IMR-90 (cell line): ENCODE results near the gene ARL2. TPM values are rescaled to one million over a fixed set of nuclear protein-coding genes. Genes with fewer than 3 reads are reported as not detected.

ENCODE experiments used
- ATAC-seq: fragments of 200-7000 bp; cut with Tn5 transposase; 2 replicates; pipeline ENCODE4 v1.9.1; 2020; ENCODE audit warnings: low read depth, mild to moderate bottlenecking, moderate library complexity
- BruUV-seq: library from RNA; stranded (reverse); fragments of 400-500 nt; replicated peaks from 2 replicates; lab custom pipeline; 2021; lab: Mats Ljungman, UMichigan
- CTCF ChIA-PET: fragments of 300-600 bp; formaldehyde crosslinking; extraction: SDS; loops from one replicate; lab custom pipeline; 2021; ENCODE audit warnings: antibody characterized with exemption; lab: Yijun Ruan, JAX
- POLR2A ChIA-PET: fragments of 300-600 bp; sonication (Branson Sonifier 250); formaldehyde crosslinking; loops from one replicate; lab custom pipeline; 2022; ENCODE audit warnings: antibody characterized with exemption; ENCODE audit not compliant: unreplicated experiment; lab: Charles Lee
- DNase-seq: peaks from one replicate; pipeline ENCODE4 v3.0.0; 2013
- H2AFZ ChIP-seq: replicated peaks from 2 replicates; pipeline ENCODE3; 2013; ENCODE audit warnings: low read length, mild to moderate bottlenecking; ENCODE audit not compliant: poor library complexity
- H2AK5ac ChIP-seq: 2 replicates; pipeline ENCODE4 v1.6.1; 2013; ENCODE audit warnings: low read depth, low read length, inconsistent platforms
- H2AK9ac ChIP-seq: replicated peaks from 2 replicates; pipeline ENCODE3; 2013; ENCODE audit warnings: mild to moderate bottlenecking, low read depth, low read length, moderate library complexity; ENCODE audit not compliant: poor library complexity
- H2BK120ac ChIP-seq: 2 replicates; pipeline ENCODE4 v1.6.1; 2013; ENCODE audit warnings: low read depth, low read length, inconsistent platforms
- H2BK15ac ChIP-seq: 3 replicates; pipeline ENCODE4 v1.6.1; 2013; ENCODE audit warnings: low read depth, low read length, inconsistent platforms
- H2BK20ac ChIP-seq: 2 replicates; pipeline ENCODE4 v1.6.1; 2013; ENCODE audit warnings: low read depth, mild to moderate bottlenecking, inconsistent platforms, low read length, moderate library complexity
- H2BK5ac ChIP-seq: 2 replicates; pipeline ENCODE4 v1.6.1; 2013; ENCODE audit warnings: mild to moderate bottlenecking, low read depth, low read length, inconsistent platforms; ENCODE audit not compliant: poor library complexity, severe bottlenecking
- H3K14ac ChIP-seq: replicated peaks from 2 replicates; pipeline ENCODE4 v1.6.1; 2013; ENCODE audit warnings: low read depth, low read length, inconsistent platforms
- H3K18ac ChIP-seq: 2 replicates; pipeline ENCODE4 v1.6.1; 2013; ENCODE audit warnings: low read depth, low read length, control low read depth
- H3K23ac ChIP-seq: 2 replicates; pipeline ENCODE4 v1.6.1; 2013; ENCODE audit warnings: low read depth, low read length, inconsistent platforms
- H3K27ac ChIP-seq: 2 replicates; pipeline ENCODE4 v1.5.1; 2013; ENCODE audit warnings: mild to moderate bottlenecking, control low read depth, low read length; ENCODE audit not compliant: insufficient read depth
- H3K27me3 ChIP-seq: 2 replicates; pipeline ENCODE4 v1.6.1; 2013; ENCODE audit warnings: low read length; ENCODE audit not compliant: control insufficient read depth, insufficient read depth
- H3K36me3 ChIP-seq: 2 replicates; pipeline ENCODE4 v1.6.1; 2013; ENCODE audit warnings: low read length, mixed read lengths; ENCODE audit not compliant: control insufficient read depth, insufficient read depth
- H3K4ac ChIP-seq: 2 replicates; pipeline ENCODE4 v1.6.1; 2013; ENCODE audit warnings: low read depth, low read length, inconsistent platforms
- H3K4me1 ChIP-seq: 2 replicates; pipeline ENCODE4 v1.6.1; 2013; ENCODE audit warnings: low read length, mixed read lengths; ENCODE audit not compliant: control insufficient read depth, insufficient read depth
- H3K4me2 ChIP-seq: 2 replicates; pipeline ENCODE4 v1.6.1; 2013; ENCODE audit warnings: low read depth, mild to moderate bottlenecking, control low read depth, low read length, moderate library complexity
- H3K4me3 ChIP-seq: 2 replicates; pipeline ENCODE4 v1.5.1; 2013; ENCODE audit warnings: low read depth, mild to moderate bottlenecking, control low read depth, low read length, moderate library complexity; ENCODE audit not compliant: insufficient read depth
- H3K56ac ChIP-seq: 2 replicates; pipeline ENCODE4 v1.6.1; 2013; ENCODE audit warnings: low read length, inconsistent platforms; ENCODE audit not compliant: insufficient read depth; ENCODE audit errors: extremely low read depth
- H3K79me1 ChIP-seq, 2 experiments: 2 replicates each; pipeline ENCODE4 v1.6.1; 2013; ENCODE audit warnings: low read length in 2 of 2, inconsistent platforms in 1 of 2, low read depth in 1 of 2
- H3K9ac ChIP-seq: 2 replicates; pipeline ENCODE4 v1.6.1; 2013; ENCODE audit warnings: low read depth, low read length, control low read depth
- H3K9me1 ChIP-seq: 2 replicates; pipeline ENCODE4 v1.6.1; 2013; ENCODE audit warnings: low read length, inconsistent platforms; ENCODE audit not compliant: insufficient read depth
- H3K9me3 ChIP-seq: 2 replicates; pipeline ENCODE4 v1.6.1; 2013; ENCODE audit warnings: low read length; ENCODE audit not compliant: control insufficient read depth, insufficient read depth
- H4K20me1 ChIP-seq: 2 replicates; pipeline ENCODE4 v1.6.1; 2013; ENCODE audit warnings: low read length, inconsistent platforms; ENCODE audit not compliant: insufficient read depth
- H4K5ac ChIP-seq: 2 replicates; pipeline ENCODE4 v1.6.1; 2013; ENCODE audit warnings: mild to moderate bottlenecking, low read depth, low read length, control low read depth
- H4K8ac ChIP-seq, 2 experiments: 2 replicates each; pipeline ENCODE4 v1.6.1; 2013; ENCODE audit warnings: low read depth in 2 of 2, low read length in 2 of 2, control low read depth in 1 of 2, inconsistent platforms in 1 of 2
- H4K91ac ChIP-seq: 2 replicates; pipeline ENCODE4 v1.6.1; 2013; ENCODE audit warnings: low read depth, low read length, inconsistent platforms; ENCODE audit not compliant: insufficient read depth
- CTCF ChIP-seq: conservative IDR thresholded peaks from 2 replicates; pipeline ENCODE4 v1.5.1; 2012; ENCODE audit warnings: mild to moderate bottlenecking, low read depth, low read length, improper control_type of control experiment
- FOS ChIP-seq: fragments of 150-350 bp; IDR thresholded peaks from 2 replicates; pipeline ENCODE4 v1.6.1; 2016; ENCODE audit warnings: low read depth, low read length
- MAFK ChIP-seq: IDR thresholded peaks from 2 replicates; pipeline ENCODE4 v1.6.1; 2012; ENCODE audit warnings: low read depth, low read length, improper control_type of control experiment
- MAZ ChIP-seq: IDR thresholded peaks from 2 replicates; pipeline ENCODE4 v1.6.1; 2012; ENCODE audit warnings: low read depth, mild to moderate bottlenecking, low read length, improper control_type of control experiment, moderate library complexity, borderline replicate concordance
- MXI1 ChIP-seq: IDR thresholded peaks from 2 replicates; pipeline ENCODE4 v1.6.1; 2012; ENCODE audit warnings: low read depth, mild to moderate bottlenecking, low read length, moderate library complexity, borderline replicate concordance
- NFE2L2 ChIP-seq: fragments of 150-350 bp; IDR thresholded peaks from 2 replicates; pipeline ENCODE4 v1.6.1; 2016; ENCODE audit warnings: low read depth, mild to moderate bottlenecking, low read length
- POLR2A ChIP-seq: IDR thresholded peaks from 2 replicates; pipeline ENCODE4 v1.6.1; 2012; ENCODE audit warnings: mild to moderate bottlenecking, low read depth, low read length
- RAD21 ChIP-seq: IDR thresholded peaks from 2 replicates; pipeline ENCODE4 v1.6.1; 2012; ENCODE audit warnings: low read length, improper control_type of control experiment
- RCOR1 ChIP-seq: IDR thresholded peaks from 2 replicates; pipeline ENCODE4 v1.6.1; 2012; ENCODE audit warnings: mild to moderate bottlenecking, low read length, improper control_type of control experiment; ENCODE audit not compliant: insufficient replicate concordance
- RFX5 ChIP-seq: IDR thresholded peaks from 2 replicates; pipeline ENCODE4 v1.8.0; 2012; ENCODE audit warnings: low read depth, mild to moderate bottlenecking, low read length, moderate library complexity
- SMC3 ChIP-seq: fragments of 150-350 bp; IDR thresholded peaks from 2 replicates; pipeline ENCODE4 v1.6.1; 2016; ENCODE audit warnings: low read depth, mild to moderate bottlenecking, antibody characterized with exemption, low read length, moderate library complexity
- WGBS, 2 experiments: methylation state at CpG; one replicate each; pipeline versions ENCODE4 v1.1.5 to v1.1.7; 2013; ENCODE audit warnings: missing lambda C conversion rate in 2 of 2; ENCODE audit not compliant: insufficient read length in 1 of 2; ENCODE audit errors: extremely low coverage in 2 of 2; 5-methylcytosine and 5-hydroxymethylcytosine counted together
- dilution Hi-C: fragments of 300-500 bp; cut with HindIII; formaldehyde crosslinking; loops from one replicate; pipeline ENCODE4 v1.14.3; 2018; ENCODE audit warnings: low sequenced_read_pairs; ENCODE audit not compliant: unreplicated experiment
- in situ Hi-C: fragments of 300-500 bp; cut with MboI; formaldehyde crosslinking; loops from 3 replicates; pipeline ENCODE4 v1.14.3; 2019; ENCODE audit warnings: low sequenced_read_pairs, inconsistent platforms, mixed read lengths
- intact Hi-C: fragments of 100-400 bp; cut with micrococcal nuclease; formaldehyde crosslinking; loops from 2 replicates; pipeline ENCODE4 v1.10.0; 2022
- polyA plus RNA-seq, 3 experiments: library from polyadenylated mRNA; depleted of rRNA; stranded (reverse); fragments of >200 nt; gene quantifications; 2 replicates each; pipeline ENCODE4 v1.2.3, GENCODE V29; 2012; ENCODE audit warnings: low replicate concordance in 1 of 3
- total RNA-seq: library from RNA; depleted of rRNA; stranded (reverse); fragments of >200 nt; gene quantifications from 2 replicates; pipeline ENCODE4 v1.2.3, GENCODE V29; 2012

The ARL2 gene
- total and polyA plus RNA-seq, 2 of the 4 experiments (the other 2 are of a cell fraction), result 48.9 to 152 TPM

GRCh38 chr11:64974124-64974523 is 39.8 kb upstream of the ARL2 start:
- Histone ChIP-seq H3K4ac (no peak overlapping the region), H3K36me3 (no peaks in the 10 kb centered on the region), H3K27ac (no peak overlapping the region), H4K8ac (no peak overlapping the region), H2AK5ac (no peak overlapping the region), H3K23ac (no peak overlapping the region), H3K18ac (no peak overlapping the region), H3K79me1 (no peaks in the 10 kb centered on the region), H2AK9ac (no peak overlapping the region), H2BK5ac (no peak overlapping the region), H3K56ac (no peak overlapping the region), H2AFZ (no peak overlapping the region), H4K20me1 (0 out of 2 replicates have a peak, but pooled peaks cover 2% of the 10 kb centered on the region), H4K91ac (no peak overlapping the region), H2BK120ac (no peak overlapping the region), H3K27me3 (peaks cover 2% of the 10 kb centered on the region; the same call in 1 of the 2 replicates), H4K5ac (no peak overlapping the region), H3K4me2 (no peak overlapping the region), H3K9ac (no peak overlapping the region), H3K4me3 (no peak overlapping the region), H2BK15ac (no peak overlapping the region), H2BK20ac (no peak overlapping the region), H3K9me3 (no peaks in the 10 kb centered on the region), H3K4me1 (0 out of 2 replicates have a peak, but pooled peaks cover 1% of the 10 kb centered on the region), H3K9me1 (no peaks in the 10 kb centered on the region; the same call in none of the 2 replicates), H3K14ac (no peak overlapping the region)
- TF ChIP-seq RFX5, result no peak
- no peak for TF ChIP-seq POLR2A
- TF ChIP-seq MAFK, result no peak
- TF ChIP-seq NFE2L2, result no peak
- no peak for TF ChIP-seq RCOR1
- TF ChIP-seq FOS, result no peak
- TF ChIP-seq MXI1, result no peak
- no peak for TF ChIP-seq MAZ
- TF ChIP-seq CTCF, result no peak
- TF ChIP-seq RAD21, result no peak
- TF ChIP-seq SMC3, result no peak
- dilution Hi-C loops (no loop called here), in situ Hi-C loops (no loop called here), intact Hi-C loops (no loop called here)
- ATAC-seq, result no peak
- ChIA-PET POLR2A (no interaction called here), CTCF (interaction anchor here (0.7 kb wide), 1 partner anchor 18 kb away, joined by 3 read pairs; no protein-coding TSS in a partner anchor)
- DNase-seq, result no peak
- no CpG with 5 or more reads among the region's 5 CpGs for WGBS, 2 experiments
- BruUV-seq, result no TSS peak
